Right lobe of liver (tissue), 6 donors: ENCODE results near the gene SERPIND1. TPM values are rescaled to one million over a fixed set of nuclear protein-coding genes. Genes with fewer than 3 reads are reported as not detected.

Source experiments
- ATAC-seq, 4 donors: fragments of 200-7000 bp; cut with Tn5 transposase; one replicate each; pipeline ENCODE4 v1.9.1; 2020; ENCODE audit warnings: mild to moderate bottlenecking in 4 of 4, moderate library complexity in 4 of 4
- DNase-seq, 3 donors: peaks; one replicate each; pipeline ENCODE4 v3.0.0-alpha.2; 2020
- H3K27ac ChIP-seq, 3 donors: fragments of 200-600 bp; one replicate each; pipeline ENCODE4 v1.8.0; 2022
- H3K27me3 ChIP-seq, 2 donors: fragments of 200-600 bp; one replicate each; pipeline ENCODE4 v1.8.0; 2022
- H3K36me3 ChIP-seq, 4 donors: fragments of 200-600 bp; sonication (generic) in 1 of 4; one replicate each; pipeline versions ENCODE4 v1.5.1 to v1.8.0; 2017 to 2022; ENCODE audit warnings: control low read depth in 1 of 4
- H3K4me1 ChIP-seq, 4 donors: fragments of 200-600 bp; sonication (generic) in 1 of 4; one replicate each; pipeline versions ENCODE4 v1.5.1 to v1.8.0; 2017 to 2022; ENCODE audit warnings: control low read depth in 1 of 4
- H3K4me3 ChIP-seq, 3 donors: fragments of 200-600 bp; one replicate each; pipeline ENCODE4 v1.8.0; 2022
- H3K9me3 ChIP-seq, 4 donors: fragments of 200-600 bp; sonication (generic) in 1 of 4; one replicate each; pipeline versions ENCODE4 v1.5.1 to v1.8.0; 2017 to 2022; ENCODE audit warnings: control low read depth in 1 of 4
- CTCF ChIP-seq, 4 donors: fragments of 200-600 bp in 3 of 4; fragments of 450-650 bp in 1 of 4; IDR thresholded peaks; one replicate each; pipeline versions ENCODE4 v1.5.1 to v1.8.0; 2016 to 2022; ENCODE audit warnings: antibody characterized with exemption in 4 of 4, mild to moderate bottlenecking in 2 of 4
- POLR2A ChIP-seq: fragments of 450-650 bp; IDR thresholded peaks from one replicate; pipeline ENCODE4 v1.6.1; 2017; ENCODE audit warnings: antibody characterized with exemption, mild to moderate bottlenecking
- WGBS: methylation state at CpG from one replicate; pipeline ENCODE4 v1.1.6; 2018; ENCODE audit warnings: low coverage, low lambda C conversion rate; ENCODE audit not compliant: insufficient coverage; ENCODE audit errors: missing lambda C conversion rate; 5-methylcytosine and 5-hydroxymethylcytosine counted together
- intact Hi-C, 2 donors: fragments of 100-400 bp; cut with DNase I; formaldehyde crosslinking; loops; one replicate each; pipeline versions ENCODE4 v1.11.2 to v1.14.1; 2022
- total RNA-seq, 6 experiments: library from RNA; depleted of rRNA in 2 of 6; stranded (reverse); fragments of >200 nt in 2 of 6; fragmentation: NEBNext Ultra II Directional in 3 of 6; extraction: Animal tissue kit (Norgen Biotek cat#: 25700) in 3 of 6; gene quantifications; one replicate each; pipeline versions ENCODE4 v1.1.0 to v1.2.4, GENCODE V29; 2016 to 2023
- donor health status: DM: no; HTN: yes; CAD: no.
- donor health status: DM: no; HTN: no; CAD: no.
- donor health status: DM: no; HTN: no; CAD: no.
- donor health status: DM: no; HTN: yes; CAD: no.
- donor health status: DM: no; HTN: yes; CAD: no.

Gene SERPIND1
- total RNA-seq, 6 experiments from 2014 or later, result 49.7 to 615 (median 331) TPM

- DNase-seq (peak; percentile 69 to 80 (median 77)), ATAC-seq (peak; percentile 60 to 78 (median 66))
- H3K4me1 ChIP-seq, result peaks cover 0 to 25% (median 9%) of the 10 kb centered on the region in 4 donors
- intact Hi-C loops, result no loop called here
- 18% methylated on average over 7 of the region's 9 CpGs for WGBS
- H3K36me3 ChIP-seq, result no peaks in the 10 kb centered on the region
- TF ChIP-seq CTCF (IDR thresholded peaks at IDR 0.05) (peak; percentile 38 to 55 (median 48)), POLR2A (no peak)
- no peak overlapping the region for H3K4me3 ChIP-seq
- H3K27me3 ChIP-seq, result no peaks in the 10 kb centered on the region
- H3K9me3 ChIP-seq, result no peaks in the 10 kb centered on the region
- H3K27ac ChIP-seq, result peak overlapping the region in 2 of 3 donors; percentile 77 to 79
Observed at GRCh38 chr22:20771918-20772625, 1.8 kb upstream of the SERPIND1 start.

GRCh38 chr22:20774882-20775281 is 969 bp downstream of the SERPIND1 start:
- TF ChIP-seq CTCF (IDR thresholded peaks at IDR 0.05) (no peak), POLR2A (no peak)
- DNase-seq (no peak), ATAC-seq (peak in 2 of 4 donors; percentile 1)
- no peaks in the 10 kb centered on the region for H3K9me3 ChIP-seq
- peaks cover 0 to 12% (median 0%) of the 10 kb centered on the region in 4 donors for H3K36me3 ChIP-seq
- H3K27ac ChIP-seq, result peak overlapping the region; percentile 69 to 94 (median 77)
- intact Hi-C loops, result no loop called here
- WGBS, result 30% methylated on average over 4 of the region's 4 CpGs
- H3K27me3 ChIP-seq, result no peaks in the 10 kb centered on the region
- peaks cover 0 to 51% (median 23%) of the 10 kb centered on the region in 4 donors for H3K4me1 ChIP-seq
- H3K4me3 ChIP-seq, result peak overlapping the region; percentile 28 to 71 (median 43)

- H3K36me3 ChIP-seq, result peaks cover 0 to 17% (median 0%) of the 10 kb centered on the region in 4 donors
- H3K27ac ChIP-seq, result peak overlapping the region; percentile 69 to 94 (median 77)
- peak overlapping the region; percentile 28 to 71 (median 43) for H3K4me3 ChIP-seq
- no peak for ATAC-seq
- no peak for DNase-seq
- intact Hi-C loops, result no loop called here
- TF ChIP-seq CTCF (IDR thresholded peaks at IDR 0.05), result no peak
- no peak for TF ChIP-seq POLR2A
- WGBS, result 29% methylated on average over 4 of the region's 4 CpGs
- H3K4me1 ChIP-seq, result peaks cover 0 to 57% (median 26%) of the 10 kb centered on the region in 4 donors
- no peaks in the 10 kb centered on the region for H3K27me3 ChIP-seq
- no peaks in the 10 kb centered on the region for H3K9me3 ChIP-seq
Observed at GRCh38 chr22:20775342-20775895, 1.5 kb downstream of the SERPIND1 start.

GRCh38 chr22:20776624-20777405 is 2.9 kb downstream of the SERPIND1 start:
- peak overlapping the region; percentile 77 to 94 (median 83) for H3K27ac ChIP-seq
- DNase-seq (no peak), ATAC-seq (peak; percentile 27 to 58 (median 54))
- peaks cover 0 to 65% (median 31%) of the 10 kb centered on the region in 4 donors for H3K4me1 ChIP-seq
- intact Hi-C loops, result no loop called here
- no peaks in the 10 kb centered on the region for H3K9me3 ChIP-seq
- TF ChIP-seq CTCF (IDR thresholded peaks at IDR 0.05), result no peak
- TF ChIP-seq POLR2A, result no peak
- H3K27me3 ChIP-seq, result no peaks in the 10 kb centered on the region
- 31% methylated on average over 16 of the region's 17 CpGs for WGBS
- H3K4me3 ChIP-seq, result peak overlapping the region in 2 of 3 donors; percentile 43 to 71
- peaks cover 0 to 27% (median 1%) of the 10 kb centered on the region in 4 donors for H3K36me3 ChIP-seq
